ENCODE measurements around the gene UCP3. TPM values are rescaled to one million over a fixed set of nuclear protein-coding genes. Genes with fewer than 3 reads are reported as not detected.

The UCP3 gene
- total and polyA plus RNA-seq, 2 donors (not counting 1 experiment from before 2014, with no cell fraction given): 8.9 to 11.0 TPM

- Histone ChIP-seq H3K36me3 (replicated peaks in 1 of 2; ENCODE audit: control extremely low read depth in 1 of 2, control insufficient read depth in 1 of 2, extremely low read depth in 1 of 2, insufficient read depth in 2 of 2, low read length in 1 of 2) (peaks cover 0 to 14% of the 10 kb centered on the region in 2 experiments), H3K27me3 (replicated peaks in 1 of 4; ENCODE audit: control extremely low read depth in 1 of 4, control insufficient read depth in 3 of 4, insufficient read depth in 4 of 4, low read length in 3 of 4) (no peaks in the 10 kb centered on the region), H3K9me3 (ENCODE audit: control extremely low read depth in 1 of 3, control insufficient read depth in 2 of 3, insufficient read depth in 1 of 3, low read length in 2 of 3) (no peaks in the 10 kb centered on the region), H3K27ac (ENCODE audit: low read length in 2 of 2) (peak overlapping the region; percentile 72 to 98), H3K9ac (ENCODE audit: low read length) (no peak overlapping the region), H3K79me2 (ENCODE audit: control insufficient read depth, insufficient read depth, low read length) (no peaks in the 10 kb centered on the region), H2AFZ (ENCODE audit: insufficient read depth, low read depth, low read length, poor library complexity, severe bottlenecking) (no peak overlapping the region), H3K4me2 (replicated peaks; ENCODE audit: low read depth, low read length, poor library complexity, severe bottlenecking) (peak overlapping the region; percentile 54), H3K4me3 (ENCODE audit: control extremely low read depth in 1 of 5, extremely low read depth in 1 of 5, insufficient read depth in 1 of 5, low read depth in 2 of 5, low read length in 4 of 5) (no peak overlapping the region), H4K20me1 (ENCODE audit: control insufficient read depth, insufficient read depth, low read length, poor library complexity, severe bottlenecking) (no peaks in the 10 kb centered on the region), H3K4me1 (ENCODE audit: control insufficient read depth in 2 of 2, insufficient read depth in 2 of 2, low read length in 2 of 2) (peaks cover 56 to 57% of the 10 kb centered on the region in 2 donors)
- Mint-ChIP-seq H3K4me3 (no peak overlapping the region), H3K9me3 (ENCODE audit: insufficient read depth) (no peaks in the 10 kb centered on the region), H3K27ac (peak overlapping the region; percentile 93), H3K4me1 (peaks cover 65% of the 10 kb centered on the region), H3K27me3 (no peaks in the 10 kb centered on the region)
- ATAC-seq (ENCODE audit: low read depth) (no peak), DNase-seq (no peak)
- intact Hi-C loops (cut with micrococcal nuclease): no loop called here
- TF ChIP-seq EZH2 (IDR thresholded peaks at IDR 0.05; ENCODE audit: borderline replicate concordance, insufficient read depth, low read depth, low read length, poor library complexity, severe bottlenecking): no peak
- TF ChIP-seq, protein P1, sequence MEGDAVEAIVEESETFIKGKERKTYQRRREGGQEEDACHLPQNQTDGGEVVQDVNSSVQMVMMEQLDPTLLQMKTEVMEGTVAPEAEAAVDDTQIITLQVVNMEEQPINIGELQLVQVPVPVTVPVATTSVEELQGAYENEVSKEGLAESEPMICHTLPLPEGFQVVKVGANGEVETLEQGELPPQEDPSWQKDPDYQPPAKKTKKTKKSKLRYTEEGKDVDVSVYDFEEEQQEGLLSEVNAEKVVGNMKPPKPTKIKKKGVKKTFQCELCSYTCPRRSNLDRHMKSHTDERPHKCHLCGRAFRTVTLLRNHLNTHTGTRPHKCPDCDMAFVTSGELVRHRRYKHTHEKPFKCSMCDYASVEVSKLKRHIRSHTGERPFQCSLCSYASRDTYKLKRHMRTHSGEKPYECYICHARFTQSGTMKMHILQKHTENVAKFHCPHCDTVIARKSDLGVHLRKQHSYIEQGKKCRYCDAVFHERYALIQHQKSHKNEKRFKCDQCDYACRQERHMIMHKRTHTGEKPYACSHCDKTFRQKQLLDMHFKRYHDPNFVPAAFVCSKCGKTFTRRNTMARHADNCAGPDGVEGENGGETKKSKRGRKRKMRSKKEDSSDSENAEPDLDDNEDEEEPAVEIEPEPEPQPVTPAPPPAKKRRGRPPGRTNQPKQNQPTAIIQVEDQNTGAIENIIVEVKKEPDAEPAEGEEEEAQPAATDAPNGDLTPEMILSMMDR (IDR thresholded peaks at IDR 0.05): no peak
- ChIA-PET CTCF (interaction anchor here (0.6 kb wide), 1 partner anchor 20 kb away, joined by 3 read pairs; no protein-coding TSS in a partner anchor), POLR2A (interaction anchor here (1.3 to 4.5 kb wide), 3 partner anchors 11 to 19 kb away, joined by 3 to 63 read pairs (median 14); partner anchors contain the start of gene UCP2)
- WGBS (ENCODE audit: insufficient coverage): 100% methylated on average over 7 of the region's 14 CpGs
Measured at GRCh38 chr11:74000307-74001133, 8.4 kb downstream of the UCP3 start.

All from B cell (primary cell).